NCI-H1930 (cell line): ENCODE results near the gene MRPL23.
"Not testable (repeated sequence)": the region's sequence is repeated elsewhere in the genome, so short reads cannot be mapped to it uniquely, and the experiment has no call there.

ENCODE experiments used
- DNase-seq, 2 experiments: peaks; one replicate each; lab custom pipeline; 2025; lab: John Stamatoyannopoulos, UW

MRPL23 gene

GRCh38 chr11:1933416-1934334 lies 13.5 kb upstream of the MRPL23 start:
- no peak for DNase-seq

GRCh38 chr11:1934335-1935155 lies 12.6 kb upstream of the MRPL23 start:
- DNase-seq: no peak

GRCh38 chr11:1935156-1936071 lies 11.7 kb upstream of the MRPL23 start:
- DNase-seq: no peak

GRCh38 chr11:1936072-1936780 lies 10.9 kb upstream of the MRPL23 start:
- no peak for DNase-seq

GRCh38 chr11:1936781-1937615 lies 10.1 kb upstream of the MRPL23 start:
- DNase-seq: no peak

- DNase-seq: no peak
Measured at GRCh38 chr11:1937616-1938342, 9.4 kb upstream of the MRPL23 start.

GRCh38 chr11:1938343-1939005 lies 8.7 kb upstream of the MRPL23 start:
- DNase-seq: no peak

GRCh38 chr11:1939006-1939625 lies 8.0 kb upstream of the MRPL23 start:
- no peak for DNase-seq

GRCh38 chr11:1939788-1940187 lies 7.3 kb upstream of the MRPL23 start:
- DNase-seq: not testable (repeated sequence)

GRCh38 chr11:1942558-1943260 lies 4.4 kb upstream of the MRPL23 start:
- no peak for DNase-seq

- no peak for DNase-seq
Measured at GRCh38 chr11:1943576-1943975, 3.6 kb upstream of the MRPL23 start.

GRCh38 chr11:1943977-1944376 lies 3.2 kb upstream of the MRPL23 start:
- DNase-seq: no peak

GRCh38 chr11:1947592-1948237 lies 583 bp downstream of the MRPL23 start:
- no peak for DNase-seq

- DNase-seq: no peak
Measured at GRCh38 chr11:1948389-1948788, 1.3 kb downstream of the MRPL23 start.

GRCh38 chr11:1949302-1949701 lies 2.2 kb downstream of the MRPL23 start:
- DNase-seq: no peak

- DNase-seq: no peak
Measured at GRCh38 chr11:1949922-1950321, 2.8 kb downstream of the MRPL23 start.

- DNase-seq: no peak
Measured at GRCh38 chr11:1952806-1953482, 5.8 kb downstream of the MRPL23 start.
